HPDE6-E6E7 (cell line): ENCODE measurements around the gene RGMA.

Experiments
- DNase-seq: peaks from one replicate; pipeline ENCODE4 v3.0.0; 2011; ENCODE audit warnings: missing footprints; ENCODE audit errors: extremely low spot score

Gene RGMA, protein sequence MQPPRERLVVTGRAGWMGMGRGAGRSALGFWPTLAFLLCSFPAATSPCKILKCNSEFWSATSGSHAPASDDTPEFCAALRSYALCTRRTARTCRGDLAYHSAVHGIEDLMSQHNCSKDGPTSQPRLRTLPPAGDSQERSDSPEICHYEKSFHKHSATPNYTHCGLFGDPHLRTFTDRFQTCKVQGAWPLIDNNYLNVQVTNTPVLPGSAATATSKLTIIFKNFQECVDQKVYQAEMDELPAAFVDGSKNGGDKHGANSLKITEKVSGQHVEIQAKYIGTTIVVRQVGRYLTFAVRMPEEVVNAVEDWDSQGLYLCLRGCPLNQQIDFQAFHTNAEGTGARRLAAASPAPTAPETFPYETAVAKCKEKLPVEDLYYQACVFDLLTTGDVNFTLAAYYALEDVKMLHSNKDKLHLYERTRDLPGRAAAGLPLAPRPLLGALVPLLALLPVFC

DNA sequence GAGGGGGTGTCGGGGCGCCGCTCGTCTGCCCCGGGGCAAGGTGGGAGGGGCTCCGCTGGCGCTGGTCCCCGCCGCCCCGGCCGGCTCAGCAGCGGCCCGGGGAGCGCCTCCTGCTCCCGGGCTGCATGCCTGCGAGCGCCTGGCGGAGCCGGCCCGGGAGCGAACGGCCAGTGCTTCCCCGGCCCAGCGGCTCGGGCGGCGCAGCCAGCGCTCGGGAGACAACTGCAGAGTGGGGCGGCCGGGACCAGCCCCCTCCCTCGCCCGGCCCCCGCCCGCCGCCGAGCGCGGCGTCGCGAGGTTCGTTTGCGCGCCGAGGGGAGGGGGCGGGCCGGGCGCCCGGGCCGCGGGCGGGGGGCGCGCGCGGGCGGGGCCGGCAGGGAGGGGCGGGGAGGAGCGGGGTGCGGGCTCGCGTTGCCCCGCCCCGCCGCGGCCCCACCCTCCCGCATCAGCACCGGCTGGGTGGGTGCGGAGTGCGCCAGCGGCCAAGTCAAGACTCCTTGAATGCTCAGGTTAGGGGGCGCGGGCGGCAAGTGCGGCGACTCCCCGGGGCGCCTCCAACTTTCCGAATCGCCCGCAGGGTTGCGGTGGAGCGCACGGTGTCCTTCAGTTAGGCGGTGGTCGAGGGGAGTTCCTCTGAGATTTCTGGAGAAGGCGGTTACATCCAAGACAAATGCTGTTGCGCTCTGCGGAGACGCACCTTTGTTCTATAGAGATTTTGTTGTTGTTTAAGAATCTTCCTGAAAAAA is at the start of gene RGMA:
RGMA (minus strand) TSS at position 231 of the 746 bp plus-strand sequence. CDS start 279 bp downstream, outside the sequence.
- DNase-seq, result no peak

DNA sequence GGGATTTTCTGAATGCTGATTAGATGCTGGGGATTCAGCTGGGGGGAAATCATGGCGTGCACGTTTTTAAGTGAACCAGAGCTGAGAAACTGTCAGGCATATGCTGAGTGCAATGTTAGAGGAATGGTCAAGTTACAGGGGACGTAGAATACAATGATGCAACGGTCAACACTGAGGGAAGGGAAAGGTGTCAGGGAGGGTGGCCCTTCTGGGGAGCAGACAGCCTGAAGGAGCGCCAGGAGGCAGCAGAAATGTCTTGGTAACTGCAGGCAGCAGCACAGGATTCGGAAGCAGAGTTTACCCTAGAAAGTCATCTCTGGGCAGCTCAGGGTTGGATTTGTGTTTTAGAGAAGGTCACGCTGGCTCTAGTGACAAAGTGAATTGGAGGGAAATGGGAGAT is 47.6 kb upstream of the RGMA start:
- no peak for DNase-seq

DNA sequence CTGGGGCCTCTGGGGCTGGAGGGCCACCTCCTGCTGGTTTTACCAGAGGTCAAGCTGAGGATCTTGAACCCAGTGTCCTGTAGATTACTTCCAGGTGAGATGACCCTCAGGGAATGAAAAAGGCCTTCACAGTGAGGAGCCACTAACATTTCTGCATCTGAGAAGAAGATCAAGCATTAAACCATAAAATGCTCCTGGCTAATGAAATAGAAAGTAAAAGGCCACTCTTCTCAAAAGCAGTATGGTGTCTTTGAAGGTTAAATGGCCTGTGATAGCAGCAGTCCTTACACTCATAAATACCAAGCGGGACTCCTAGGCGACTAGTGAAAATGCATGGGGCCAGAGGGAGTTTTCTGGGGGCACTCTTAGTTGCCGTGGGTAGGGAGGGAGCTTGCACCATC is 47.0 kb upstream of the RGMA start:
- DNase-seq, result no peak

DNA sequence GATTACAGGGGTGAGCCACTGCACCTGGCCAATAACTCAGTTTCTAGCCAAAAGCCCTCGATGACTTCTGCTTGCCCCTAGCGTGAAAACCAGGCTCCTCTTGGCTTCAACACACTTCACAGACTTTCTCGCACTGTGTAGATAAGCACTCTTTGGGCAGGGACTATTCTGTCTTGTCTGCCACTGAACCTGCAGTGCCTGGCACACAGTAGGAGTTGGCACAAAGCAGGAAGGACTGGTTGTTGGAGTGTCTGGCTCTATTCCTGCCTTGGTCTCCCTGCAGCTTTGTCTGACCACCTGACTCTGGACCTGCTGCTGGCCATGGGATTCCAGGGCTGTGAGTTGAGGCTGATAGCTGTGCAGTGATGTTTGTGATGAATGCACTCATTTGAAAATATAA is 46.4 kb upstream of the RGMA start:
- DNase-seq, result no peak

DNA sequence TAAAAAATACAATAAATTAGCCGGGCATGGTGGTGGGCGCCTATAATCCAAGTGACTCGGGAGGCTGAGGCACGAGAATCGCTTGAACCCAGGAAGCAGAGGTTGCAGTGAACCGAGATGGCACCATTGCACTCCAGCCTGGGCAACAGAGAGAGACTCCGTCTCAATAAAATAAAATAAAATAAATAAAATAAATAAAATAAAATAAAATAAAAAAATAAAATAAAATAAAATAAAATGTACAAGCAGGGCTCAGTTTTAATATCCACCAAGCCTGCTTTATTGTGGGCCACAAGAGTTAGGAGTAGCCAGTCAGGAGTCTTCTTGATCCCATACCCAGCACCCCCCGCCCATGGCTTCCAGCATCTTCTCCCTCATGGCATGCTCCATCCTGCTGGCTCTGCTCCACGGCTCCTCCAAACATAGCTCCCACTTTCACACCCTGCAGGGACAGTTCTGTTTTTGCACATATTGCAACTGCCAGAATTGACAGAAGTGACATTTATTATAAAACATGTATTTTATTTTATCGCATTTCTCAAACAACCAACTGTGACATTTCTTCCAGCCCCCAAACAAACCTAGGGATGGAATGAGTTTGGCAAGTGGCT is 42.6 kb upstream of the RGMA start:
- DNase-seq, result no peak

DNA sequence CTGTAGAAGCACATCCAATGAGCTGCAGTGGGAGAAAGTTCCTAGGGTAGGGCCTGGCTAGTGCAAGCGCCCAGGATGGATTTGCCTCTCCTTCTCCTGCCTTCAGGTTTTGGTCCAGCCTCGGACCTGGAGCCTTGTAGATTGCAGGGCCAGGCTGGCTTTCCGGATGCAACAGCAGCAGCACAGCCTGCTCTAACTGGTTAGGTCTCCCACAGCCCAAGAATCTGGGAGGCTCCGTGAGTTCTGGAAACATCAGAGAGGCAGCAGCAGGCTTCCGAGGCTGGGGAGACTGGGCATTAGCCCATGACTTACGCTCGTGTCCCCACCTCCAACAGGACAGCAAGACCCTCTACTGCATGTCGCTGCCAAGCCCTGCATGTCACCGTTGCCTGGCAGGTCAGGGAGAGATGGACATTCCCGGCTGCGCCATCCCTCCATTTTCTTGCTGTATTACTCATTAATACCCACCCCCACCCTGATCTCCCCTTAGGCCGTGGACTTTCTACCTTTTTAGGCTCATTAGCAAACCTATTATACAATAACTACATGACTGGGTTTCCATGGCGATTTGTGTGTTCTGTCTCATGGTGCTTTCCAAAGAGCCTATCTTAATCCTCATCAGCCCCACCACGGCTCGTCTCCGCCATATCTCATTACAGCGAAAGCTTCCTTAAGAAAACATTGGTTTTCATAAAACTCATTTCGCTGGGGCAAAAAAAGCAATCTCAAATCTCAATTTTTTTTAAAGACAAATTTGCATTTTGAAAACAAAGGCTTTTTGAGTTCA is 40.9 kb upstream of the RGMA start:
- DNase-seq, result no peak

DNA sequence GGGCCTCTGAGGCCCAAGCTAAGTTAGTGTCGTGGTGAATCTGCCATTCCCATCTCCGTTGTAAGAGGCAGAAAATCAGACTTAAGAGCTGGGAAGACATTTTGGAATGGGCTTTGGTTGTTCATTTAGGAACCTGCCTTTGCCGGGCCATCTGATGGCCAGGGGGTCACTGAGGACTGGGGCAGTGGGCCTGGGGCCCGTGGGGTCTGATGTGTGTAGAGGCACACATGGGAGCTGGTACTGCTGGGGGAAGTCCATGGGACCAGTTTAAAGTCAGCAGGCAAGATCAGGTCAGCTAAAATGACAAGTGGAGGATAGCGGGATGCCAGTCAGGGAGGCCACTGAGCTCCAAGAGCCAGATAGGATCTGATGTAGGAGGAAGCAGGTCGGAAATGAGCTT is 38.3 kb upstream of the RGMA start:
- DNase-seq, result no peak

DNA sequence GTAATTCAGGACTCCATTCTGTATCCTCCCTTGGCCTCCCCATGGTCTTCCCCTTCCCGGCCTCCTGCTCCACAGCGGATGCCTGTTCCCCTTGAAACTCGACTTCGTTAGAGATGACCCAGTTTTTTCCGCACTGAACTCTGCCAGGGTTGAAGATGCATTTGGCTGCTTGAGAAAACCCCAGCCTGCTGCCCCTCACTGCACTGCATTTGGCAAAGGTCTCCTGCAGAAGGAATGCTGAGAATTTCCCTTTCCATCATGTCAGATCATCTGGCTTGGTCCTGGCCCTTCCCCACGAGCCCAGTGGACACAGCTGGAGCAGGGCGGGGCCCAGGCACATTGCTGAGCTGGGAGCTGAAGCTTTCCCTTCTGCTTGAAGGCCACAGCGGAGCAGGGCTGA is 37.6 kb upstream of the RGMA start:
- DNase-seq, result no peak

DNA sequence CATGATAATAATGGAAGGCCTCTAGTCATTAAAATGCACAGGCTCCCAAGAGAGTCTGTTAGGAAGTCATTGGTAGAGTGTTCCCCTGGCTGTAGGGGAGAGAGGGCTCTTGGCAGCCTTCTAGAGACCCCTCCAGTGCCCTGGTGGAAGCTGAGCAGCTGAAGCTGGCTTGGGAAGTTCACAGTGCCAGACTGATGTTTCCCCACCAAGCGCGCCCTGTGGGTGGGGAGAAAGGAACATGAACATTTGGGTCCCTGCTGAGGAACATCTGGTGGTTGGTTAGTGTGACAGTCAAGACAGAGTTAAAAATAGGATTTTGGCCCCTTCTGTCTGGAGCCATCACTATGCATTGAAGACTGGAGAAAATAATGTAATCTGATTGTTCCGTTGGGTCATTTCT is 37.1 kb upstream of the RGMA start:
- DNase-seq, result no peak

DNA sequence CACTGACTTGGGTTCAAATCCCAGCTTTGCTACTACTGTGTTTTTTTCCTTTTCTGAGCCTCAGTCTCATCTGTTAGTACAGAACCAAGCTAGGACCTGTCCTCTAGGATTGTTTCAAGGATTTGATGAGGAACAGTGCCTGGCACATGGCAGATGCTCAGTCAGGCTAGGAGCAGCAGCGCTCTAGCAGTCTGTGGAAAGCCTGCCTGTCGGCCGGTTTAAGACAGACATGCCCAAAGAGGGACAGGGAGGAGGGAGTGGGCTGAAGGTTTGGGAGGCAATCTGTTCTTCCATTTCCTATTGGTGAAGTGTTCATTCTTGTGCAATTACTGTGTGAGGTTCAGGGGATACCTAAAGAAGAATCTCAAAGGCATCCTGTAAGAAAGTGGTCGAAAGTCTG is 35.1 kb upstream of the RGMA start:
- no peak for DNase-seq

DNA sequence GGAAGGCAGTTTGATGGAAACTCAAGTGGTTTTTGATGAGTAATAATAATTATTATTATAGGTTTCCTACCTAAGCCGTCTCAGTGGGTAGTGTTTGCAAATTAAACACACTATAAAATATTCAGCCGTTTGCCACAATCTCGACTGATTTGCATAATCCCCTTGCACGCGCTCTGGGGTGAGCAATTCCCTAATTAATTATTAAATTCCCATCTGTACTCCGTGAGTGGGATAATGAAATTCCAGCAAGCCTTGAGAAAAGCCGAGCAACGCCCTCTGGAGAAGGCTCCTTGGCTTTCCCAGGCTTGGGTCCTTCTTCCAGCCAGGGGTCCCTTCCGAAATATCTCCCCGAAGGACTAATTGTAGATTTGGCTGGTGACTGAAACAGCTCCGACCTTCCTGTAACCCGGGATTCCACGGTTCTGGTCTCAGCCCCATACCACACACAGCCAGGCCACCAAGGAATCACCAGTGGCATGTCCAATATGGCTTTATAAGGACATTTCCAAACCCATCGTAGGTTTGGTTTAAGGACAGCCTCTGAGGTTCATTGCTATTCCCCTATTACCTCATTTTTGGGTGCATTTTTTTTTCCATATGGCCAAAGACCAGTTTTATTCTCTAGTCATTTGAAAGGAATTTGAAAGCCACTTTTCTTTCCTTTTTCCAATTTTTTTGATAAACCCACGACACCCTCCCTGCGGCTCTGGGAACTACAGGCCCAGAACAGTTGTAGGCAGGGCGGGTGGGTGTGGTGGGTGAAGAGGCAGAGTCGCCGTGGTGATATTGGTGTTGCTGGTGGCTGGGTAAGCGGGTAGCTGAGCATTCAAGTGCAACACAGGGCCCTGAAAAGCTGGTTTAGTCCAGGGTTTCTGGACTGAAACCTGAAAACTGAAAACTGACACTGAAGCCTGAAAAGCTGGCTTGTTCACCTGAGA is 33.2 kb upstream of the RGMA start:
- no peak for DNase-seq

DNA sequence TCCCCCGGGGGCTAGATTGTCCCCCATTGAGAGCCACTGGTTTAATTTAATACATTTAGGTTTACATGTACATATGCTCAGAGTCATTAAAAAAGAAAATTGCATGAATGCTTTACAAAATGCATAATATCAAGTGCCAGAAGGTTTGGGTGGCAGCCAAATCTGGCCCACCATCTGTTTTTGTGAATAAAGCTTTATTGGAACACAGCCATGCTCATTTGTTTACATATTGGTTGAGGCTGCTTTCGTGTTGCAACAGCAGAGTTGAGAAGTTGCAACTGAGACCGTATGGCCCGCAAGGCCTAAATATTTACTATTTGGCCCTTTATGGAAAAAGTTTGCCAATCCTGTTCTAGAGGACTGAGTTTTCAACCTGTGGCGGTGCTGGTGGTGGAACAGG is 32.1 kb upstream of the RGMA start:
- DNase-seq, result no peak

DNA sequence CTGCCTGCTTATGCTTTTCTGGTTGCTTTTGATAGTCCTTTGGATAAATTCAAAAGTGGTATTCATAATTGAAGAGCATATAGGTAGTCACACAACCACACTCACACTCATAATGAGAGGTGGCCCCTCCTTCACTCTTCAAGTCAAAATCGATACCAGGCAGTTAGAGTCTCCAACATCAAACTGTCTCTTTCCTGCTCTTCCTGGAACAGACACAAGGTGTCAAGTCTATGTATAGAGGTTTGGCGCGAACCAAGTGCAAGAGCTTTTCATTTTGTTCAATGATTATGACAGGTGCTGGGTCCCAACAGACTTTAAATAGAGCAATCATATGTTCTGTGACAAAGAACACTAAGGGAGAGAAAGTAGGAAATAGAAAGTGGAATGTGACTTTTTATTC is 29.9 kb upstream of the RGMA start:
- no peak for DNase-seq

DNA sequence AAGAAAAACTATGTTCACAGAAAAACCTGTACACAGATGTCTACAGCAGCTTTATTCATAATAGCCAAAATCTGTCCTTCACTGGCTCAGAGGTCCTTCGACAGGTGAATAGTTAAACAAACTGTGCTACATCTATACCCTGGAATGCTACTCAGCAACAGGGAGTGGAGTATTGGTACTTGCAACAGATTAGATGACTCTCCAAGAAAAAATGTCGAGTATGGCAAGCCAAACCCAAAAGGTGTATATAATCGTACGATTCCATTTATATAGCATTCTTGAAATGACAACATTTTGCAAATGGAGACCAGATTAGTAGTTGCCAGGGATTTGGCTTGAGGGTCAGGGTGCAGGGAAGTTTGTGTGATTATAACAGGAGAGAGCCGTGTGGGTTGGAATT is 22.4 kb upstream of the RGMA start:
- no peak for DNase-seq

DNA sequence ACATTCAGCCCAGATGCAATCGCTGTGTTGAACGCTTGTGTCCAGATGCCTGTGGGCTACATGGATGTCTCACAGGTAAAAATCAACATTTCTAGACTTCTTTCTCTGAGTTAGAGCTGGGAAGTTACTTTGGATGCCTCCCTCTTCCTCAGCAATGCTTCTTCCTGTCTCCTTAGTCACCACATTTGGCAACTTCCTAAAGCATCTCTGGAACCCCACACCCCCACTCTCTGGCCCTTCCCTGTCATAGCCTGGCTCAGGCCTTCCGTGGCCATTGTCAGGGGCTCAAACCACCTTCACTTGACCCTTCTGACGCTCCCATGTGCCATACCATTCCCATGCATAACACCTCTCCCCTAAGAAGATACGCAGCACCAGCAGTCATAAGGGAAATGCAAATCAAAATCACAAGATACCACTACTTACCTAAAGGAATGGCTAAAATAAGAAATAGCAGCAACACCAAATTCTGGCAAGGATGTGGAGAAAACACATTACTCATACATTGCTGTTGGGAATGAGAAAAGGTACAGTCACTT is 21.6 kb upstream of the RGMA start:
- no peak for DNase-seq

DNA sequence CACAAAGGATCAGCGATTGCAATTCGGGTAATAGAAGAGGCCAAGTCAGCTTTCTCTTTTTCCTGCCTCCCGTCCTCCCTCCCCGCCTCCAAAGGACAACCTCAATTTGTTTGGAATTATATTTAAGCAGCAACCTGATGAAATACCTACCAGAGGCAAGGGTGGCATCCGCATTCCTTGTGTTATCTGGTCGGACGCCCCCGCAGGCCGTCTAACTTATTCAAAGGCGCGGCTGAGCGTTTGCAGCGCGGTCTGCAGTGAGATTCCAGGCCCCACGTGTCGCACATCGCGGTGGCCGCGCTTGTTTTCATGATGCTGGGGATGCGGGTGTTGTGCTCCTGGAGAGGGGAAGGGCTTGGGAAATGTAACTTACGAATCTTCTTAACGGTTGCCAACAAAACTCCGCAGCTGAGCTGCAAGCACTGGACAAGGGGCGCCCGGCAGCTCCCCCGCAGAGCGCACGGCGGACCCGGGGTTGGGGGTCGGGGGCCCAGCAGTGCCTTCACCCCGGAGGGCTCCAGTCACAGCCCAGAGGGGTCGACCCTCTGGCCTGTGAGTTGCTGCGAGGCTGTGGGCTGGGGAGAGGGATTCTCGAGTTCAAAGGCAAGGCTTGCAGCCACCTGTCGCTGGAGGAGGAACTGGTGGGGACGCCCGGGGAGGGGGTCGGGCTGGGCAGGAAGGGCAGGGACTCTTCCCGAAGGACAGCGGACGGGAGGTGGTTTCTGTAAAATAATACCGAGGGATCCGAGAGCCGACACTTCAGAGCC is 20.5 kb upstream of the RGMA start:
- DNase-seq, result no peak

DNA sequence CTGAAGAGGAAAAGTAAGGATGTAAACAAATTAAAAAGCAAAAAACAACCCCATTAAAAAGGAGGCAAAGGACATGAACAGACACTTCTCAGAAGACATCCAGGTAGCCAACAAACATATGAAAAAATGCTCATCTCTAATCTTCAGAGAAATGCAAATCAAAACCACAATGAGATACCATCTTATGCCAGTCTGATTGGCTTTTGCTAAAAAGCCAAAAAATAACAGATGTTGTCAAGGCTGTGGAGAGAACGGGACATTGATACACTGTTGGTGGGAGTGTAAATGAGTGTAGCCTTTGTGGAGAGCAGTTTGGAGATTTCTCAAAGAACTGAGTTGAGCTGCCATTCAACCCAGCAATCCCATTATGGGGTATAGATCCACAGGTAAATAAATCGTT is 18.6 kb upstream of the RGMA start:
- DNase-seq, result no peak

DNA sequence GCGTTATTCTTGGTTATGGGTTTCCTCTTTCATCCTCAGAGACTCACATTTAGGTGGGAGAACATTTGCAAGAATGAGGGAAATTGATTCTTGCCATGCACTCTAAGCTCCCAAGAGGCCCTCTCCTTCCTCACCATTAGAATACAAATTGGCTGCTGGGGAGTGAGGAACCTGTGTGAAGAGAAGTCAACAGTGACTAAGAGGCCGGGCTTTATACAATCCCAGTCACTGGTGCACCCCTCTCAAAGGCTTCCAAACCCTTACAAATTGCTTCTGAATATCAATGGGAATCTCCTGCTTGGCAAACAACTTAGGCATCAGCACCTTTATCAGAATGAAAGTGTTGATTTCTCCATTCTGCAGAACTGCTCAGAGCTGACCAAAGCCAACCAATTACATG is 16.5 kb upstream of the RGMA start:
- DNase-seq, result no peak

DNA sequence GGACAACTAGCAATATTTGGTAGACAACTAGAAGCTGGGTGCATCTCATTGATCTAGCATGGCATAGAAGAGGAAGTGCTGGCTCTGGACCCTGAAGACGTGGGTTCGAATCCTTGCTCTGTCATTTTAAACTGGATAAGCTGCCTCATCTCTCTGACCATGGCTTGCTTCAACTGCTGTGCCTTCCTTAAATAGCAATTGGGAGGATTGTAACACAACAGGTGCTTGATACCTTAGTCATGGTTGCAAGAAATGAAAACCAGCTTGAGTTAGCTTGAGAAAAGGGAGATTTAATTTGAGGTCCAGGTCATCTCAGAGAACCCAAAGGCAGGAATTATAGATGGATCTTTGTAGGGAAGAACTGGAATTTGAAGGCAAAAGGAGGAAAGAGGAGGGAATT is 14.8 kb upstream of the RGMA start:
- no peak for DNase-seq

DNA sequence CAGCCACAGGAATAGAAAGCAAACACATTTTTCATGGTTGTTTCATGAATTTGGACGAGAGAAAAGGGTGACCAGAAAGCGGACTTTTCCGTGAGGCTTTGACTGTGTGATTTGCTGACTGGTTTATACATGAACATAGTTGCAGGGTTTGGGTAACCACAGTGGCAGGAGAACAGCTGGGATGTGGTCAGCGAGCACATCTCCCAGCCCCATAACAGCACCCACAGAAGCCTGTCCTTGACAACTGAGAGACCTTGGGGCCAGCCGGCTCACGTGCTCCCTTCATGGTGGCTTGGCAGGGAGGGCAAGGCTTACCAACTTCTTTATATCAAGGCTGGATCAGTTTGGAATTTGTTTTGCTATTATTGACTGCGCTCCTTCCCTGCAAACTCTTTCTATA is 13.2 kb upstream of the RGMA start:
- DNase-seq, result no peak
